Glutamatergic neuron (in vitro differentiated cells): ENCODE results near the gene TTC39A. TPM values are rescaled to one million over a fixed set of nuclear protein-coding genes. Genes with fewer than 3 reads are reported as not detected.

Source experiments
- DNase-seq: peaks from one replicate; pipeline ENCODE4 v3.0.0; 2022
- H3K27ac Mint-ChIP-seq: one replicate; pipeline ENCODE4 v1.8.0; 2020; ENCODE audit warnings: mild to moderate bottlenecking, mixed read lengths, inconsistent platforms; ENCODE audit not compliant: unreplicated experiment
- H3K27me3 Mint-ChIP-seq: one replicate; pipeline ENCODE4 v1.8.0; 2020; ENCODE audit warnings: mild to moderate bottlenecking, moderate library complexity, mixed read lengths, inconsistent platforms; ENCODE audit not compliant: unreplicated experiment
- H3K36me3 Mint-ChIP-seq: one replicate; pipeline ENCODE4 v1.8.0; 2020; ENCODE audit warnings: mild to moderate bottlenecking, mixed read lengths, inconsistent platforms; ENCODE audit not compliant: unreplicated experiment
- H3K4me1 Mint-ChIP-seq: one replicate; pipeline ENCODE4 v1.8.0; 2020; ENCODE audit warnings: mild to moderate bottlenecking, low read depth, mixed read lengths, inconsistent platforms; ENCODE audit not compliant: unreplicated experiment
- H3K4me3 Mint-ChIP-seq: one replicate; pipeline ENCODE4 v1.8.0; 2020; ENCODE audit warnings: mild to moderate bottlenecking, mixed read lengths, inconsistent platforms; ENCODE audit not compliant: unreplicated experiment
- H3K9me3 Mint-ChIP-seq: one replicate; pipeline ENCODE4 v1.8.0; 2020; ENCODE audit warnings: mild to moderate bottlenecking, moderate library complexity, mixed read lengths, inconsistent platforms; ENCODE audit not compliant: unreplicated experiment
- total RNA-seq: library from RNA; stranded (reverse); fragmentation: NEBNext Ultra II Directional; extraction: Animal tissue kit (Norgen Biotek cat#: 25700); gene quantifications from one replicate; pipeline ENCODE4 v1.2.1, GENCODE V29; 2021; ENCODE audit not compliant: unreplicated experiment
- TF ChIP-seq, protein P1 (sequence below): fragments of 200-600 bp; sonication (generic); IDR thresholded peaks from one replicate; pipeline ENCODE4 v1.5.0; 2021; ENCODE audit not compliant: partially characterized antibody, unreplicated experiment

TTC39A gene
- total RNA-seq, 1 donor from 2014 or later = 28.0 TPM

- Mint-ChIP-seq H3K4me3 (peak overlapping the region; percentile 73), H3K4me1 (peaks cover 12% of the 10 kb centered on the region), H3K27ac (peak overlapping the region; percentile 62), H3K9me3 (peaks cover 10% of the 10 kb centered on the region), H3K27me3 (peaks cover 5% of the 10 kb centered on the region), H3K36me3 (no peaks in the 10 kb centered on the region)
- DNase-seq = no peak
- TF ChIP-seq, protein P1, sequence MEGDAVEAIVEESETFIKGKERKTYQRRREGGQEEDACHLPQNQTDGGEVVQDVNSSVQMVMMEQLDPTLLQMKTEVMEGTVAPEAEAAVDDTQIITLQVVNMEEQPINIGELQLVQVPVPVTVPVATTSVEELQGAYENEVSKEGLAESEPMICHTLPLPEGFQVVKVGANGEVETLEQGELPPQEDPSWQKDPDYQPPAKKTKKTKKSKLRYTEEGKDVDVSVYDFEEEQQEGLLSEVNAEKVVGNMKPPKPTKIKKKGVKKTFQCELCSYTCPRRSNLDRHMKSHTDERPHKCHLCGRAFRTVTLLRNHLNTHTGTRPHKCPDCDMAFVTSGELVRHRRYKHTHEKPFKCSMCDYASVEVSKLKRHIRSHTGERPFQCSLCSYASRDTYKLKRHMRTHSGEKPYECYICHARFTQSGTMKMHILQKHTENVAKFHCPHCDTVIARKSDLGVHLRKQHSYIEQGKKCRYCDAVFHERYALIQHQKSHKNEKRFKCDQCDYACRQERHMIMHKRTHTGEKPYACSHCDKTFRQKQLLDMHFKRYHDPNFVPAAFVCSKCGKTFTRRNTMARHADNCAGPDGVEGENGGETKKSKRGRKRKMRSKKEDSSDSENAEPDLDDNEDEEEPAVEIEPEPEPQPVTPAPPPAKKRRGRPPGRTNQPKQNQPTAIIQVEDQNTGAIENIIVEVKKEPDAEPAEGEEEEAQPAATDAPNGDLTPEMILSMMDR = no peak
Observed at GRCh38 chr1:51329443-51330325, 678 bp downstream of the TTC39A start.

DNA sequence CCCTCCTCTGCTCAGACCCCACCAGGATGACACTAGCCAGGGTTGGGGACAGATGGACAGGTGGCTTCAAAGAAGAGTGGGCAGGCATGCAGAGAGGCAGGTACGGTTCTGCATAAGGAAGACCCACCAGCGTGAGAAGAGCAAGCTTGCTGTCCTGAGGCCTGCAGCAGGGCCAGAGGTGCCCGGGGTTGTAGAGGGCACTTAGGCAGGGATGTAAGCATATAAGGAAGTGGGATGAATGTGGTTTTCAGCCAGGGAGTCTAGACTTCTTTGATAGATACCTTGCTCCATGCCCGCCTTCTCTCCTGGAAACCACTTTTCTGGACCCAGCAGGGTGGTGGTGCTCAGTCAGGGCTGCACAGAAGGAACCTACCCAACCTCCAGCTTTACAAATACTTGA lies 1.4 kb downstream of the TTC39A start:
- peak overlapping the region; percentile 62 for H3K27ac Mint-ChIP-seq
- H3K4me3 Mint-ChIP-seq = peak overlapping the region; percentile 73
- H3K36me3 Mint-ChIP-seq = no peaks in the 10 kb centered on the region
- peaks cover 5% of the 10 kb centered on the region for H3K27me3 Mint-ChIP-seq
- H3K9me3 Mint-ChIP-seq = peaks cover 10% of the 10 kb centered on the region
- H3K4me1 Mint-ChIP-seq = peaks cover 12% of the 10 kb centered on the region
- TF ChIP-seq, protein P1 = no peak
- DNase-seq = no peak

DNA sequence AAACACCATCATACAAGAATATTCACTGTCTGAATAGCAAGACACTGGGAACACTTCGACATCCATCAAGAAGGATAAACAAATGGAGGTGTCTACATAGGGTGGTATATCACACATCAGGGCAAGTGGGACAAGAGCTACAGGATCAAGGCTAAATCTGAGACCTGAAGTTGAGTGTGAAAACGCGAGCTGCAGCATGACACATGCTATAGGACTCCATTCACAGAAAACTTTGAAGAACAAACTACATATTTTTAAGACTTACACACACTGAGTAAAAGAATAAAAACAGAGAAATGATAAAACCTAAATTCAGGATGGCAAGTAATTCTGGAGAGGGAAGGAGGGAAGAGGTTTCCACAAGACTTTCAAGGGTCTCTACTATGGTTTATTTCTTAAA lies 2.1 kb downstream of the TTC39A start:
- no peak overlapping the region for H3K4me3 Mint-ChIP-seq
- peaks cover 12% of the 10 kb centered on the region for H3K4me1 Mint-ChIP-seq
- H3K27ac Mint-ChIP-seq = no peak overlapping the region

DNA sequence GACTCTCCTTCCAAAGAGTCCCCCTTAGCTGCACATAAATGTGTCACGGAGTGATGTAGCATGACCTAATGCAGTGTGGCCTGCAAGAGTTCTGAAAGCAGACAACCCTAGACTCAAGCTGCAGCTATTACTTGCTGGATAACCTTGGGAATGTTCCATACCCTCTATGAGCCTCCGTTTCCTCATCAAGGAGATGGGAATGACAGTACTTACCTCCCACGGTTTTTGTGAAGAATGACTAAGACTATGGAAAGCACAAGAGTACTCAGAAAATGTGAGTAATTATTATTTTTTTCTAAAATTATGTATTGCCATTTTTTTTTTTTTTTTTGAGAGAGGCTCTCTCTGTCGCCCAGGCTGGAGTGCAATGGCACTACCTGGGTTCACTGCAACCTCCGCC lies 3.0 kb downstream of the TTC39A start:
- no peak overlapping the region for H3K4me3 Mint-ChIP-seq
- H3K27ac Mint-ChIP-seq = no peak overlapping the region
- peaks cover 10% of the 10 kb centered on the region for H3K9me3 Mint-ChIP-seq
- no peaks in the 10 kb centered on the region for H3K36me3 Mint-ChIP-seq
- H3K27me3 Mint-ChIP-seq = peaks cover 5% of the 10 kb centered on the region
- H3K4me1 Mint-ChIP-seq = peaks cover 12% of the 10 kb centered on the region
- TF ChIP-seq, protein P1 = no peak
- no peak for DNase-seq

More for the DNA sequence above, 2.1 kb downstream of the TTC39A start:
- peaks cover 10% of the 10 kb centered on the region for H3K9me3 Mint-ChIP-seq
- no peak for DNase-seq
- TF ChIP-seq, protein P1 = no peak
- no peaks in the 10 kb centered on the region for H3K36me3 Mint-ChIP-seq
- H3K27me3 Mint-ChIP-seq = peaks cover 5% of the 10 kb centered on the region

DNA sequence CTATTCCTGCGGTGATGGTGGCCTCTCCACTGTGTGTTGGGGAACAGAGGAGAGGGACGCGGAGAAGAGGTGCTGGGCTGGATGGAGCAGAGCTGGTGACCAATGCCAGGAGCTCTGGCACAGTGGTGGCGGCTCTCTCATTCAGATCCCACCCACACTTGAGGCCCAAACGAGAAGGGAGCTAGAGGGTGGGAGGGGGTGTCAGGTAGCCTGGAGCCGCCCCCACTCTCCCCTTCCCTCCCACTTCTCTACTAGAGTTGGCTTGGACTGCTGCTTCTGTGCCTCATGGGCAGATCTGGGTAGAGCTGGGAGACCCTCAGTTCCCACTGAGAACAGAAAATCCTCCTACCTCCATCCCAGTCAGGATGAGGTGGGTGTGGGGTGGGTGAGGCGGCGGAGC lies 3.5 kb downstream of the TTC39A start:
- Mint-ChIP-seq H3K27me3 (peaks cover 5% of the 10 kb centered on the region), H3K27ac (no peak overlapping the region), H3K36me3 (no peaks in the 10 kb centered on the region), H3K4me3 (no peak overlapping the region), H3K9me3 (peaks cover 10% of the 10 kb centered on the region), H3K4me1 (peaks cover 11% of the 10 kb centered on the region)
- DNase-seq = no peak
- TF ChIP-seq, protein P1 = no peak
